Measurements from ENCODE around the gene ARCN1.

DNA sequence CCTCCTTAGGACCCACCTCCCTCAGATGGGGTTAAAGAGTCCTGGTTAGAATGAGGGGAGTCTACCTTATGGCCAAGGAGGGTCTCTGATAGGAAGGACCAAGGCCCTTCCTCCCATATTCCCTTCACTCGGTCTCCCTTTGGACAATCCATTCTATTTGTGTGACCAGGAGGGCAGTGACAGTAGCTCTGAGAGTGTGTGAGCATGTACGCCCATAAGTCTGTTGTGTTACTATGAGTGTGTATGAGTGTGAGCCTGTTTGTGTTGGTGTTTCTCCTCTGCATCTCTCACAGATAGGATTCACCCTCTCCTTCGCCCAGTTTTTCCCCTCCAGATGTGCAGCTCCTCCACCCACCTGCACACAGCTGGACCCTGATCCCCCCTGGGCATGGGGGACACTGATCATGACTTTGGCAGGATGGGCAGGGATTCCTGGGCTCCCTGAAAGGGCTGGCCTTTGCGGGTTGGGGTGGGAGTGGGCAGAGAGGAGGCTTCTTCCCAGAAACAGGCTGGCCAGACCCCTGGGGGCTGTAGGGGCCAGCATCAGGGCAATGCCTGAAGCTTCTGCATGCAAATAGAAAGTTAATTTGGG, 49.7 kb downstream of the ARCN1 start:
- TF ChIP-seq CTCF (IDR thresholded peaks at IDR 0.05) (no peak), ZFX (IDR thresholded peaks at IDR 0.05; ENCODE audit: borderline replicate concordance) (no peak)
